ENCODE data around the gene COQ9.
A peak's percentile ranks its signal among the peaks of the same experiment; 100 is the strongest.

Gene COQ9

DNA sequence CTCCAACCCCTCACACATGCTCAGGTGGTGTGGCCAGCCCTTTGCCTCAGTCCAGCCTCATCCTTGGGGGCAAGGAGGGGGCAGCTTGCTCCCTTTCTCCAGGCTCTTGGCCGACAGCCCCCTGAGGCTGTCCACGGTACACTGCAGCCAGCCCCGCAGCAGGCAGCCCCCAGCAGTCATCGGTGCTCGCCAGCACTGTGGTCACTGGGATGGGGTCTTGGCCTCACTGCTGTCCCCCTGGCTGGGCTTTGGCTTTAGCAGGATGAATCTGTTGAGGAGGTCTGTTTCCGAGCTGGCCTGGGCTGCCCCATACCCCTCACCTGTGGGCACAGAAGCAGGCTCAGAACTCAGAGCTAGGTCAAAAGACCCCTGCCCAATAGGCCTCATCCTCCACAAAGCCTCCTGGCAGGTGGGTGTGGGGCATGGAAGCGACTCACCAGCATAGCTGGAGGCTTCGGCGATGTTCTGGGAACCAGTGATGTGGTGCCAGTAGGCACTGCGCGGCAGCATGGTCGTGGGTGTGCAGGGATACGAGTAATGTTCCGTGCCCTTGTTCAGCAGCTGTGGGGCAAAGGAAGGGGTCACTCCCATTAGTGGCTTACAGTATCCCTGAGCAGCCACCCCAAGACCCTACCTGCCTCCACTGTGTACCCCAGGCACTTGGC, 26.0 kb downstream of the COQ9 start:
- DNase-seq, result no peak

DNA sequence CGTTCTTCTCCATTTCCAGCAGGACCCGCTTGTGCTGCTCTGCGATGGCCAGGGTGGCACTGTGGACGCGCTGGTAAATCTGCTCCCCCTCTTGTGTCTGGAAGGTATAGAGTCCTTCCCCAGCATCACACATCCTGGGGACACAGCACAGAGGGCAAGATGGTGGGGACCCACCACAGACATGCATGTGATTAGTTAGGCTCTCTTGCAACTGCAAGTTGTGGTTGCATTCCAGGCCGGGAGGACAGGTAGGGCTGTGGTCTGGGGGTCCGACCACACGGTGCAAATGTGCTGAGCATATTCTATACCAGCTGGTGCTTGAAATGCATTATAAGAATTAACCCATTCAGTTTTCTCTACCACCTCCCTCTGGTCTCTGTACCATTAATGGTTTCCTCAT, 26.6 kb downstream of the COQ9 start:
- no peak for DNase-seq

DNA sequence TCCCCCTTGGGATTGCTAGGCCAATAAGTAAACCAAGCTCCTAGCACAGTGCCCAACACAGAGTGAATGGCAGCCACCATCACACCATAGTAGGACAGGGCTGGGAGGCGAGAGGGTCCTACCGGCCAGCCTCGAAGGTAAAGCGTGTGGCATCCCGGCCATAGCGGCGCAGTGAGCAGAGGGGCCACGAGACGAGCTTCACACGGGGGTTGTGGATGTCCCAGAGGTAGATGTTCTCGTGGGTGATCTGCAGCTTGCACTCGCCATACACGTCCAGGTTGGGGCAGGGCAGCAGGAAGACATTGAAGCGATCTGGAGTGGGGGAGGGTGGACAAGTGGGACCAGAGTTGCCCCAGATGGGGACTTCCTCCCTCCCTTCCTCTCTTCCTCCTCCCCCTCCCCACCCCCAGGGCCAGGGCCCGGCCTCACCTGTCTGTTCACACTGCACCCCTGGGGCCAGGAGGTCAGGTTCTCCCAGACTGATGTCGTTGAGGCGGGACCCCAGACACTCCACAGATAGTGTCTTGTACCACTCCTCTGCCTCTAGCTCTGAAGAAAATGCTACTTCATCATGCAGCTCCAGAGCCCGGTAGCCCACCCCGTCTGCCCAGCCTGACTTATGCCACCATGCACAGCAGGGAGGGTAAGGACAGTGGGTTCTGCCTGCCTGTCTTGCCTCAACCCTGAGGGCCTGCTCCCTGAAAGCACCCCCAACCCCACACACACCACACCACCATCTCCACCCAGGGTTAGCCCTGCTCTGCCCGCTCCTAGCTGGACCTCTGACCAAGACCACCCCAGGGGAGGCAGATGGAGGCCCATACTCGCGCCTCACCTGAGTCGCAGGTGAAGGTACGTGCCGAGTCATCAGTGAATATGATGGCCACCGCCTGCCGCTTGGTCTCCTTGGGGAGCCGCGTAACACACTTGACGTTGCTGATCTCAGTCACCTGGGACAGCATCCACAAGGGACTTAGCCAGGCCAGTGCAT, 27.7 kb downstream of the COQ9 start:
- DNase-seq, result no peak

DNA sequence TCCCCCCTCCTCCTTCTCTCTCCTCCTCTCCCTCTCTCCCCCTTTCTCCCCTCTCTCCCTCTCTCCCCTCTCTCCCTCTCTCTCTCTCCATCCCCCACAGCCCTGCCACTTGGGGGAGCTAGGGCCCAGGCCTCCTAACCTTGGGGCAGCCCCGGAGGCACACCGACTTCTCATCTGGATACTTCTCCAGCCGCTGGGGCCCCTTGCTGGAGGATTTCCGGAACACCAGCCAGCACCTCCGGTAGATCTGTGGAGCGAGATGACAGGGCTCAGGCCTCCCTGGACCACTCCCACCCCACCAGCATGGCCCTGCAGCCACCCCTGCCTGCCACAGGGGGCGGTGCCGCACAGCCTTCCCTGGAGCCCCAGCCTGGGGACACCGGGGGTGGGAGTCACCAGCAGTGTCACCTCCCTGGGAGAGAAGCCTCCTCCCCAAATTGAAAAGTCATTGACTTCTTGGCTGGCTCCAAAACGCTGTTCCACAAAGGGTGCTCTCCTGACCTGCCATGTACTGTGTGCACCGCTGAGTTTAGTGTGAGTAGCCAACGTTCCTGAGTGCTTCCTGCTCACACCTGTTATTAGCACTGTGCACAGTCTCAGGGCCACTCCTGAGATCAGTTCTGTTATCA, 28.5 kb downstream of the COQ9 start:
- peak; percentile 62 for DNase-seq

DNA sequence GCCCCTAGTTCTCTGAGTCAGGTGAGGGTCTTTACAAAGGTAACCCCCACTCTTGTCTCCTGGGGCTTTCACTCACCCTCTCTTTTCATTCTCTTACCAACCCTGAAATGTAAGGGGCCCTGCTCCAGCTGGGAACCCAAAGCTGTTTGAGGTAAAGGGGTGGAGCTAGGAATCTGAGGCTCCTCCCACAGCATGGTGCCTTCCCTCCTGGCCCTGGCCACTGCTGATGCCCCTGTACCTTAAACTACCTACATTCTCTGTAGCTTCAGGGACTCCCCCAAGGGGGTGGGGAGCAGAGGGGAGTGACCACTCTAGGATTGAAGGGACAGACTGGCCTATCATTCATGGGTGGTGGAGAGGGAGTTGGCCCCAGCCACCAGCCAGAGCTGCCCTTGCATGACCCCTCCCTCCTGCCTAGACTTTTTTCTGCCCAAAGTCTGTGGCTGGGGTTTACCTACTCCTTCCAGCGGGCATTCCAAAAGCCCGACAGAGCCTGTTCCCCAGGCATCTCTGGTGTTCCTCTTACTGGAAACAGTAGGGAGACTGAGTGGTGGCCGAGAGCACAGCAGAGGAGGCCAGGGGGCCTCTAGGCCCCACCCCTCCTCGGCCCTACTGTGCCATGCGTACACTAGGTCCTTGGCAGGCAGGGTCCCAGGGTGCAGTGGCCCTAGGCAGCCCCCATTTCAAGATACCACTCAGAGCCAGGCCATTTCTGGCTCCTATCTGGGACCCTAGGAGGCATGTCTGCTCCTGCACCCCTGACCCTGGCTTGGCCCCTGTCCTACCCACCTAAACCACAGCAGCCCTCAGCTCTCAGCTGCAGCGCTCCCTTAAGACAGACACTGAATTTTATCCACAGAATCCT, 29.5 kb downstream of the COQ9 start:
- no peak for DNase-seq

DNA sequence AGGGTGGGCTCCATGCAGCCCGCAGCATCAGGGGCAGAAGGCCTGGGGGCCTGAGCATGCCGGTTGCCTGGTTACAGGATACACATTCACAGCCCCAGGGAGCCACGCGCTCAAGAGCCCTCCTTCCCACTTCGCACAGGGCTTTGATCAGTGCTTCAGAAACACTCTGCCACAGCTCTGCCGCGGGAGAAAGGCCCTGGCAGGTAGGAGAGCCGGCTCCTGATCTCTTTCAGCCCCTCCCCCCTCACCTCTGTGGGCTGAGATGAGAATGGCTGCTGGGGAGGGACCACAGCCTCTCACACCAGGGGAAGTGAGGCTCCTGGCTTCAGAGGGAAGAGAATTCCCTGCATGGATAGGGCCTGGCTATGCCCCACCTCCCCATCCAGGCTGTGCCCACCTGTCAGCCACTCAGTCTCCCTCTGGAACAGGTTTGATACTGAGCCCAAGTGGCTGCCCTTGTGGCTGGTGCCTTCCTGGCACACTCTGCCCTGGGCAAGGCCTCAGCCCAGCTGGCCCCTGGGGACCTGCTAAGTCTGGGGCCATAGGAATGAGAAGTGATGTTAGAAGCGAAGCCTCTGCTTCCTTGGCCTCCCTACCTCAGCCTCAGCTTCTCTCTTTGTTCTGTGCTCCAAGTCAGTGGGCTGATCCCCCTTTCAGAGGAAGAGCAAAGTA, 30.4 kb downstream of the COQ9 start:
- no peak for DNase-seq

DNA sequence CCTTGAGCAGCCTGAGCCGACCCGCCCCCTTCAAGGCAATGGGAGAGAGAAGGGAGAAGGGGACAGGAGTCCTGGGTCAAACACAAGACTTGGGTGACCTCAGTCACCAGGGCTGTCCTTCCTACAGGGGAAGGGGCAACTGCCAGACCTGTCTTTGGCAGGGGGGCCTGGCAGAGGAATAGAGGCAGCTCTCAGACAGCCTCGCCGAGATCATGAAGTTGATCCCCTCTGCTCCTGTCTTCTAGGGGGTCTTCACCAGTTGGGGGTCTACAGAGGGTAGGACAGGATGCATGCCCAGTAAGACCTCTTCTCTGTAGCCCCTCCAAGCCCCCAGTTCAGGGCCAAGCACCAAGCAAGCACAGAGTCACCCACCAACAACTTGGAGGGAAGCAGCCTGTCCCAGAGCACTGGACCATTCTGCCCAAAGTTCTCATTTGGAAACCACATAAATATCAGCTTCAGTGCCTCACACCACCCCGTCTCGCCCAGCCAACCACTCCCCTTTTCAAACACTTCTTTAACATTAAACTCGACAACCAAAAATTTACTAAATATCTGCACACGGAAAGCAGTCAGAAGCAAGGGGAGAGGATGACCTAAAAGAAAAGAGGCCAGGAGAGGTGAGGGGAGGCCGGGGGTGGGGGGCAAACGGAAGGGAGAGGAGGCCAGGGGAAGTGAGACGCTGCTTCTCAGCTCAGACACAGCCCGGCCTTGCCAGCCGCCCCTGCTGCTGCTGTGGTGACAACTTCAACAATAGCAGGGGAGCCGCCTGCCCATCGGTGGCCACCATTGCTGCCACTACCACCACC, 31.3 kb downstream of the COQ9 start:
- DNase-seq, result no peak

DNA sequence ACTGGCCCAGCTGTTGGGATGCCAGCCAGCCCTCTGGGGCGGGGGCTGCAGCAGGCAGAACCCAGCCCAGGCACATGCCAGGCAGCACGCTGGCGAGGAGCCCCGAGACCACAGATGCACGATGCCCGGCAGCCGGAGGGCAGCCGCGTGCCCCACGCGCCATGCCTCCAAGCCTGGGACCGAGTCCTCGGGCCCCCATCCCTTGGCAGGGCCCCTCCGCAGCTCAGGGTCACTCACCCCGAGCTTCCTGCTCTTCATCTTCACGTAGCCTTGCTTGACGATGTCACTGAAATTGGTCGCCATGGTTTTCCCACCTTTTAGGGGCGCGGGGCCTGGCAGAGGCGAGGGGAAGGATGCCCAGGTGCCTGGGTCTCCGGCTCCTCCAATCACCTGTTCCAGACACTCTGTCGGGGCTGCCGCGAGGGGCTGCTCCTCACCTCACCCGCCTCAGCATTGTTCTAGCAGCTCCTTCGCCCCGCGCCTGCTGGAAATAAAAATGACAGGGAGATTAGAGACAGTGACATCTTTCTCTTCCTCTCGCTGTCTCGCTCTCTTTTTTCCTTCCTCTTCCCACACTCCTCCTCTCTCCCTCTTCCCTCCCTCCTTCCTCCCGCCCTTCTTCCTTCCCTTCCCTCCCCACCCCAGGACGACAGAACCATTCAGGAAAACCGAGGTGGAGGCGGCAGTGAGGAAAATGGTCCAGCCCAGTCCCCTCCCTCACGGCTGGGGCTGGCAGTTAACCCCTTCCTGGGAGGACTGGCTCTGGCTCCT, 32.1 kb downstream of the COQ9 start:
- no peak for DNase-seq

DNA sequence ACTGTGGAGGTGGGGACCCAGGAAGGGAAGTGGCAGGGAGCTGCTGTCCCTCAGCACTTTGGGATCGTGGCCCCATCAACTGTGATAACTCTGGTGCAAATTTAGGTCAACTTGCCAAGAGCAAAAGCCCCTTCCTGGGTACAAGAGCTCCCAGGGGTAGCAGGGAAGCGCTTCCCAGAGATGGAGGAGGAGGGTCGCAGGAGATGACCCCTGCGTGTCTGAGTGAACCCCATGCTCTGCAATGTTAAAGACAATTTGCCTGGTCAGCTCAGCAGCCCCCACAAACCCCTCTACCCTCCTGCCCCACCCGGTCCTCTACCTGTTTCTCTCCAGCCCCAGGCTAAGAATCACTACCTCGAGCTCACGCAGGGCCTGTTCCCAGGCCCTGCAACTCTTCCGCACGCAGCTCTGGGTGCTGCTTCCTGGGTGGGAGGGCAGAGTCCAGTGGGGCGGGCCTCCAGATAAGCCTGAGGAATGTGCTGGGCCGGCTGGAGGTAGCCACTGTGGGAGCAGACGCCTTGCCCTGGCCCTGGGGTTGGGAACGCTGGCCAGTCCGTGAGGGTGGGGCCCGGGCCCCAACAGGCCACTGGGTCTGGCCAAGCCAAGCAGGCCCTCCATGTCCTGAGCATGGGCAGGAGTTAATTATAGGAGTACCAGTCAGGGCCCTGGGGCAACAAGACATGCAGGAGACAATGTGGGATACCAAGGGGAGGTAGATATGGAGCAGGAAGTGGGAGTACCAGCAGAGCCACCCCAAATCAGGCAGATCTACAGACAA, 32.9 kb downstream of the COQ9 start:
- no peak for DNase-seq

DNA sequence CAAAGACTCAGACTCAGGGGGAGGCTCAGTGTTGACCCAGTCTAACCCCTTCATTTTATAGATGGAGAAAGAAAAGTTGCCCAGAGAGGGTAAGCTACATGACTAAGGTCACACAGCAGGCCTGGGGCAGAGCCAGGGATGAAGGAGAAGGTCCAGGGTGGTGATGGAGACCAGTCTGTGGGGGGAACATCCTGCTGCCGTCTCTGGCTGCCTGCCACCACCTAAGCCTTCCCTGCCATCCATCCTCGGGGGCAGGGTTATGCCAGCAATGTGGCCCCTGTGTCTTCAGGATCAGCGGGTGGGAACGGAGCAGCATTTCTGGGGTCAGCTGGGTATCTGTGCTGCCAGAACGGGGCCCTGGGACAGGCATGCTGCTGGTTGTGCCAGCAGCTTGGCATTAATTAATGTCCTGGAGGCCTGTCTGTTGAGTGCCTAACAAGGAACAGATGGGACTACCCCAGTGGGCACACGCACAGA, 33.5 kb downstream of the COQ9 start:
- DNase-seq, result no peak

DNA sequence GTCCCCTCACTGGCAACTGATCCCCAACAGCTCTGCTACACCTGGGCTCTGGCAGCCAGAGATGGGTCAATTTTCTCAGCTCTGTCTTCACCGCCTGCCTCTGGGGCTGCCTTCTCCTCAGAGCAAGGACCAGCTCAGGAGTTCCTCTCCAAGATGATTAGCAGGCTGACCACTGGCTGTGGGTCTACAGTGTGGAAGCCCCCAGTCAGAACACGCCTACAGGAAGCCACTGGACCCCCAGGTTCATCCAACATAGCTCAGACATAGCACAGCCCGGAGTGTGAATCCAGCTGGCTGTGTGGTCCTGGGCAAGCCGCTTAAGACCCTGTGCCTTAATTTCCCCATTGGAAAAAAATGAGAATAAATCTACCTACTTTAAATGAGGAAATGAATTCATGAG, 34.1 kb downstream of the COQ9 start:
- no peak for DNase-seq

DNA sequence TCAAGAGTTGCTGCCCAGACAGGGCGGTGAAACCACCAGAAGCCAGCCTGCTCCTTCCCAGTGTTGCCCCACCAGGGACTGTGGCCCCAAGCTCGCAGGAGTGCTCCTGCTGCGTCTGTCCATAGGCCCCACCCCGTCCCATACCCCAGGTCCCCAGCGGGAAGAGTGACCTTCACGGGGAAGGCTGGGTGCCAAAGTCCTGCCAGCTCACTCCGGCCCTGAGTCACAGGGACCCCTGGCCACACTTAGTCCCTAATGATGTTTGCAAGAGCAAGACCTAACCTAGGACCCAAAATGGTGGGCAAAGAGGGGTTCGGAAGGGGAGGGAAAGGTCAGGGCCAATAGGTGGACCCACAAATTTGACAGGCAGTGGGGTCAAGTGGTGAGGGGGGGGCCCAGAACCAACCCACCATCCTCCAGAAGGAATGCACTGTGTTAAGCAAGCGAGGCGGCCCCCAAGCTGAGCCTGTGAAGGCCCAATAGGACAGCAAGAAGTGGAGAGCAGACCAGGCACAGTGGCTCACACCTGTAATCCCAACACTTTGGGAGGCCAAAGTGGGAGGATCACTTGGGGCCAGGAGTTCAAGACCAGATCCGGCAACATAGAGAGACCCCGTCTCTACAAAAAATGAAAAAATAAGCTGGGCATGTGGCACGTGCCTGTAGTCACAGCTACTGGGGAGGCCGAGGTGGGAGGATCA, 35.7 kb downstream of the COQ9 start:
- DNase-seq, result no peak

DNA sequence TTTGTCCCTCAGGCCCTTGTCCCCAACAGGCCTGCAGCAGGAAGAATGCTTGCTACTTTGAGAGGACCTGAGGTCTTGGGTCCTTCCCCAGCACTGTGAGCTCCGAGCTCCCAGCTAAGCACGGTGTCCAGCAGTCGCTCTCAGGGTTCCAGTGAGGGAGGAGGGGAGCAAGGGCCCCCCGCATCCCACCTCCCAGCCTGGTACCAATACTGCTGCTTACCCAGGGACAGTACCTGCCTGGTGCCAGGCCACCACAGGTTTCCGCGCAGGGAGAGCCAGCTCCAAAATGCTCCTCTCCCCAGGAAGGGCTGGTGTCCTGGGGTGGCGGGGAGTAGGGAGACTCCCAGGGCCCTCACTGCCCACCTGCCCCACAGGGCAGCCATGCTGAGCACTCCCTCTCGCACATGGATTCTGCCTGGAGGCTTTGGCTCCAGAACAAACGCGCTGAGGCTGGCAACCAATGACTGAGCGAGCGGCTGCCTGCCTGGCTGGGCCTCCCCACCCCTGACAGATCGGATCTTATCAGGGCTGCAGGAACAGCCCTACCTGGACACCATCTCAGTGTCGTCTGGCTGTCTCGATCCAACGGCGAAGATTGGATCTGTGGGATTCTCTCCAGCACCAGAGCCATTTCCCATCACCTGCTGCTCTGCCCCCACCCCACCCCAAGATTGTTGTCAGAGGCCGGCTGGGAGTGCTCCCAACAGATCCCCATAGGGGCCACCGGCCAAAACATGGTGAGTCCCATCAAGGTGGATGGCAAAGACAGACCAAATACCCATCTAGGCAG, 36.6 kb downstream of the COQ9 start:
- DNase-seq, result no peak

DNA sequence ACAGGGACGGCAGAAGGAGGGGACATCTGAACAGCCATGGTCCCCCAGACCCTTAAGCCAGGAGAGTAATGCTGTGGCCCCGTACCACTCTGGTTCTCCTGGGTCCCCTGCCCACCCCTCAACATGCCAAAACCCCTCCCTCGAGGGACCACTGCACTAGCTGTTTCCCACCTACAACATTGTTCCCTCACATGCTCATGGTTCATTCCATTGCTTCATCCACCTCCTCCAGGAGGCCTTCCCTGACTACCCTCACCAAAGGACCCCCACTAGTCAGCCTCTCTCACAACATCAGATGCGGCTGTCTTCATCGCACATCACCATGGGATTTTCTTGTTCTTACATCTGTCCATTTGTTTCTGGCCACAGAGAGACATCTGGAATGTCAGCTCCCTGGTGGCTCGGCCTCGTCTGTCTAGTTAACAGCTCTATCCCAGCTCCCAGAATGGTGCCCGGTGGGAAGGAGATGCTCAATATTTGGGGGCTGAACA, 37.3 kb downstream of the COQ9 start:
- DNase-seq, result no peak

DNA sequence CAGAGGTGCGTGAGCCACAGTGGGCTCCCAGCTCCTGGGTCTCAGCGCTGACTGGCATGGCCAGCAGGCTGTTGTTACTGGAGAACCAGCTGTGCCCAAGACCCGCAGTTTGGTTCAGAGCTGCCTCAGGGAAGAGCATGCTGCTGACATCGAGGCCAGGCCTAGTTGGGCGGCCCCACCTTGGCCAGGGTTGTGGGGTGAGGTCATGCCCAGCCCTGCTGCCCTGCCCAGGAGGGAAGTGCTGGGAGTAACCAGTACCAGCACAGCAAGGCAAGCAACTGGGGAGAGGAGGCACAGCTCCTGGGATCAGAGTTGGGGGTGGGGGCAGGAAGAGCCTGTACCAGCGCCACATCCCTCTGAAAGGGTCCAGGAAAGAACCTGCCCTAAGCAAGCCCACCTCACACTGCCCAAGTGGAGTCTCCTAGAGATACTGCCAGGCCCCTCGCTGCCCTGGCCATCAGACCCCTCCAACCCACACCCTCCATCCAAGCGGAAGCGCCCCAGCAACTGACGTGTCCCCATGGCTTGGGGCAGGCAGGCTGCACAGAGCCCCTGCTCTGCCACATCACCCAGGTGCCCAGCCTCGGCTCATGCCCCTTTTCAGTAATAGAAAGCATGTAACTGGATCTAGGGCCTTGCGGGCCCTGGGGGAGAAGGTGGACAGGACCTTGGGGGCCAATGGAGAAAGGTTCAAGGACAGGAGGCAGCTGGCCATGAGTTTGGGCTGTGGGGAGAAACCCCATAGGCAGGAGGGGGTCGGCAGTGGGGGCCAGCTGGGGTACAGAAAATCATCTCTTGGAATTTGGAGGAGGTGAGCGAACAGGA, 38.0 kb downstream of the COQ9 start:
- DNase-seq, result no peak

DNA sequence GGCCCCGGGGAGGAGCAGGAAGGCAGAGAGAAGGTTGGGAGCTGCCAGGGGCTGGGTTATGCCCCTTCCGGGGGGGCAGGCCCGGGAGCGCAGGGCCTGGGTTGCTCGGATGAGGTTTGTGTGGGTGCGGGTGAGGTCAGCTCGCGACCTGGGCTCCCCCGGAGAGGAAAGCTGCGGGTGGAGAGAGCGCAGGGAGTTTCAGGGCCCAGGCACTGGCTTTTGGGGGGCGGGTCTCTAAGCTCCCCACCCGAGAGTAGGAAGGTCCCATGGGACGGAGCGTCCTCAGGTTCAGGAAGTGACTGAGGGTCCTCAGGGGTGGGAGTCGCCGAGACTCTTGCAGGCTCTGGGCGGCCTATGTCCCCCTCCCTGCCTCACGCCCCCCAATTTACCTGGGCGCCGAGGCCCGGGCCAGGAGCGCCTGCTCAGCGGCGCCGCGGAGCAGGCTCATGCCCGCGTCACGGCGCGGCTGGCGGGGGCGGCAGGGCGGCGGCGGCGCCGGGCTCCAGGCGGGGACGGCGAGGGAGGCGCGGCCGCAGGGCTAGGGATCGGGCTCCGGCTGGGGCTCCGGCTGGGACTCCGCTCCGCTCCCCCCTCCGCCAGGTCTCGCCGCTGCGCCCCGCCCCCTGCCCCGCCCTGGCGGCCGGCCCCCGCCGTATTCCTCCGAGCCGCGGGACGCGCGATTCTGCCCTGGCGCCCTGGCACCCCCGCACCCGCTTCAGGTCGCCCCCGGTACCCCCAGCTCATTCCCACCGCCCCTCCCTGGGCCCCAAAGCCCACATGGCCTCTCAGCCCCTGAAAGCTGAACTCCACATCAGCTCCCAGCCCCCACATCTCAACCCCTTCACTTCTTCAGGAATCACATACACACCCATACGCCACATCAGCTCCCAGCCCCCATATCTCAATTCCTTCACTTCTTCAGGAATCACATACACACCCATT, 38.9 kb downstream of the COQ9 start, which contains the start of gene DOK4:
Gene DOK4, minus strand, starts transcription at position 578 of the 942 bp plus-strand sequence. CDS start 6,986 bp downstream, outside the sequence.
- DNase-seq, result peak; percentile 62

Measured in CD4-positive, alpha-beta T cell treated with Interleukin-4 for 4 hours (primary cell).